Panc1 (cell line): ENCODE measurements around the gene NUDT15. TPM values are rescaled to one million over a fixed set of nuclear protein-coding genes. Genes with fewer than 3 reads are reported as not detected.

Source experiments
- ATAC-seq: fragments of 200-7000 bp; cut with Tn5 transposase; 2 replicates; pipeline ENCODE4 v1.9.1; 2020; ENCODE audit warnings: mild to moderate bottlenecking, moderate library complexity
- BruUV-seq: library from RNA; stranded (reverse); fragments of 400-500 nt; replicated peaks from 2 replicates; lab custom pipeline; 2021; lab: Mats Ljungman, UMichigan
- CTCF ChIA-PET: fragments of 300-600 bp; sonication (Branson Sonifier 250); formaldehyde crosslinking; loops from one replicate; lab custom pipeline; 2022; ENCODE audit warnings: antibody characterized with exemption; lab: Charles Lee
- POLR2A ChIA-PET: fragments of 300-600 bp; sonication (Branson Sonifier 250); formaldehyde crosslinking; loops from one replicate; lab custom pipeline; 2022; ENCODE audit warnings: antibody characterized with exemption; lab: Charles Lee
- DNase-seq: peaks from one replicate; pipeline ENCODE4 v3.0.0-alpha.2; 2010; ENCODE audit warnings: low read depth, low spot score
- H3K27ac ChIP-seq: 2 replicates; pipeline ENCODE4 v1.5.1; 2011; ENCODE audit warnings: mild to moderate bottlenecking, low read length, inconsistent platforms
- H3K27me3 ChIP-seq: fragments of 200-500 bp; sonication (Bioruptor generic); 2 replicates; pipeline ENCODE4 v1.6.0; 2014; ENCODE audit warnings: low read length, inconsistent platforms; ENCODE audit not compliant: control insufficient read depth, insufficient read depth
- H3K36me3 ChIP-seq: fragments of 200-500 bp; sonication (Bioruptor generic); 2 replicates; pipeline ENCODE4 v1.5.1; 2014; ENCODE audit warnings: inconsistent platforms, mild to moderate bottlenecking, low read length, moderate library complexity; ENCODE audit not compliant: control insufficient read depth, insufficient read depth
- H3K4me1 ChIP-seq: 2 replicates; pipeline ENCODE4 v1.5.1; 2011; ENCODE audit warnings: inconsistent platforms, mild to moderate bottlenecking, low read length, moderate library complexity; ENCODE audit not compliant: control insufficient read depth, insufficient read depth
- H3K4me3 ChIP-seq, 2 experiments: 2 replicates each; pipeline ENCODE4 v1.5.1; 2011 to 2012; ENCODE audit warnings: low read depth in 2 of 2, low read length in 2 of 2, mild to moderate bottlenecking in 2 of 2, inconsistent platforms in 1 of 2, moderate library complexity in 1 of 2
- H3K9me3 ChIP-seq: fragments of 200-500 bp; sonication (Bioruptor generic); 2 replicates; pipeline ENCODE4 v1.5.1; 2014; ENCODE audit warnings: low read depth, mild to moderate bottlenecking, inconsistent platforms, low read length, moderate library complexity; ENCODE audit not compliant: control insufficient read depth, insufficient read depth
- CTCF ChIP-seq: fragments of 450-650 bp; IDR thresholded peaks from 2 replicates; pipeline ENCODE4 v1.5.1; 2017; ENCODE audit warnings: mild to moderate bottlenecking
- POLR2AphosphoS5 ChIP-seq: IDR thresholded peaks from 2 replicates; pipeline ENCODE4 v1.6.1; 2012; ENCODE audit warnings: mild to moderate bottlenecking, low read depth, low read length, moderate library complexity
- REST ChIP-seq, 2 experiments: IDR thresholded peaks; 2 replicates each; pipeline ENCODE4 v1.6.1; 2011 to 2012; ENCODE audit warnings: low read depth in 2 of 2, control low read depth in 1 of 2, low read length in 1 of 2, mild to moderate bottlenecking in 1 of 2, moderate library complexity in 1 of 2; ENCODE audit not compliant: insufficient read depth in 1 of 2
- SIN3A ChIP-seq: IDR thresholded peaks from 2 replicates; pipeline ENCODE4 v1.6.1; 2012; ENCODE audit warnings: low read depth, mild to moderate bottlenecking, low read length, moderate library complexity, borderline replicate concordance; ENCODE audit not compliant: insufficient read depth
- TCF7L2 ChIP-seq: IDR thresholded peaks from 2 replicates; pipeline ENCODE4 v1.6.1; 2011; ENCODE audit warnings: mild to moderate bottlenecking, low read depth, low read length, inconsistent platforms
- in situ Hi-C: cut with HindIII; loops from 2 replicates; pipeline ENCODE4 v1.10.0; 2016; ENCODE audit warnings: low sequenced_read_pairs, low pct_unique_long_range_greater_than_20kb
- intact Hi-C: fragments of 100-400 bp; cut with micrococcal nuclease; formaldehyde crosslinking; loops from one replicate; pipeline ENCODE4 v1.10.0; 2022; ENCODE audit not compliant: unreplicated experiment
- total RNA-seq: library from RNA; stranded (reverse); gene quantifications from one replicate; pipeline ENCODE4 v1.2.1, GENCODE V29; 2021; ENCODE audit not compliant: unreplicated experiment

NUDT15 gene
- total RNA-seq, 1 experiment from 2014 or later, result 18.9 TPM

DNA sequence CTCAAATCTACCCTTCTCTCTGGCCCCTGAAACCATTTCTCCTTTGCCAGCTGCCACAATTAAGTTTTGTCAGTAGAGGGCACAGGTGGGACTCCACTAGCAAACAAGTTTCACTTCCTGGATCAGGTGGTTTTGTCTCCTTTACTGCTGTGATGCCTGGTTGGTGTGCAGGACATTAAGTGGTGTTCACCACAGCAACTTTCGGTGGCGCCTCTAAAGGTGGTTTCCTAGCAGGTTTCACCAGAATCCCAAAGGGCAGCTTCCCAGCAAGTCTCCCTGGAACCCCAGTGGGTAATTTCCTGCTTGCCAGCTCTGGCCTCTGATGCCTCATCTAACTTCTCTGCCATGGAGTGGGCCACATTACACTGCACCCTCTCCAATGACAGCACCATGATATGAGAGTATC lies 40.7 kb downstream of the NUDT15 start:
- Histone ChIP-seq H3K4me1 (no peaks in the 10 kb centered on the region), H3K27me3 (no peaks in the 10 kb centered on the region), H3K4me3 (no peak overlapping the region), H3K9me3 (no peaks in the 10 kb centered on the region), H3K27ac (no peak overlapping the region), H3K36me3 (peaks cover 21% of the 10 kb centered on the region)
- POLR2A ChIA-PET, result no interaction called here
- intact Hi-C loops (no loop called here), in situ Hi-C loops (no loop called here)
- DNase-seq, result no peak
- peak; percentile 56; the same call in 1 of the 2 replicates for ATAC-seq
- no TSS peak for BruUV-seq
- TF ChIP-seq POLR2AphosphoS5 (no peak), CTCF (peak; percentile 41)
- CTCF ChIA-PET, result no interaction called here

DNA sequence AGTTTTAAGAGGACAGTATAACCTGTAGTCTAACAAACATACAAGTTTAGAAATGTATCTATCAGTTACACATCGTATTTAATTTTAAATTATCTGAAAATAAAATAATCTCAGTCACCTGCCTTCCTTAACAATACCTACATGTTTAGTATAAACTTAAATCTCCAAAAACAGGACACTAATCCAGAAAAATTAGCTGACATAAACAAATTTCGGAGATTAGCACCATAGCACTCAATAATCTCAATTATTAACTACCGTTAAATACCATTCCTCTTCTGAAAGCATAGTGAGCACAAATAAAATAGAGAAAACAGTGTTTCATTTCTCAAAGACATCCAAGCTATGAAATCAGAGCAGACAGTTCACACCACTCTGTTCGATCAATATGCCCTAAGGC lies 44.2 kb downstream of the NUDT15 start:
- Histone ChIP-seq H3K36me3 (peaks cover 12% of the 10 kb centered on the region), H3K9me3 (no peaks in the 10 kb centered on the region), H3K27ac (no peak overlapping the region), H3K4me1 (no peaks in the 10 kb centered on the region), H3K4me3 (no peak overlapping the region), H3K27me3 (no peaks in the 10 kb centered on the region)
- in situ Hi-C loops (no loop called here), intact Hi-C loops (loop anchor here (5.0 kb wide), 1 partner anchor 441 kb away; no protein-coding TSS in a partner anchor)
- no peak for DNase-seq
- POLR2A ChIA-PET, result no interaction called here
- no peak for TF ChIP-seq CTCF
- no peak for TF ChIP-seq POLR2AphosphoS5
- TF ChIP-seq REST (IDR thresholded peaks at IDR 0.05; ENCODE audit: insufficient read depth in 1 of 2, low read depth in 2 of 2, low read length in 1 of 2), result no peak
- TF ChIP-seq TCF7L2, result no peak
- no peak for TF ChIP-seq SIN3A
- CTCF ChIA-PET, result no interaction called here
- ATAC-seq, result no peak
- no TSS peak for BruUV-seq
